ENCODE results near the gene CACNA2D2.

DNA sequence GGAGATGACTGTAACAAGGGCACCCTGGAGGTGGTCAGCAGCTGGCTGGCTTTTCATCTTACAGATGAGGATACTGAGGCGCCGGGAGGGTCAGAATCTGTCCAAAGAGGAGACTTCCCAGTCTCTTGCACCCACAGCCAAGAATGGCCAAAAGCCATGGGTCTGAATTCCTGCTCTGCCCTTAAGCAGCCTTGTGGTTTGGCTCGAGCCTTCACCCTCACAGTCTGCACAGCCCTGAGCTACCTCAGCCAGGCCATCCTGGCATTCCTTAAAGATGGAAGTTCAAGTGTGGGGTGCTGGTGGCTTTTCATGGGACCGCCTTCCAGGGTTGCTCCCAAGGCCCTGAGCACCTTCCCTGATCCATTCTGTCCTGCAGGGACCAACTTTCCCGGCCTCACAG is 59.2 kb downstream of the CACNA2D2 start:
- TF ChIP-seq CTCF (conservative IDR thresholded peaks at IDR 0.05) (no peak), EZH2 (IDR thresholded peaks at IDR 0.05; ENCODE audit: low read depth) (no peak)

All from PC-9 (cell line).